Skin epidermis (tissue), 12 donors: ENCODE measurements around the gene KSR2.

Experiments
- H3K27ac ChIP-seq, 21 experiments: fragments of 200-600 bp; sonication (generic) in 11 of 21; one replicate each; pipeline ENCODE4 v1.5.0; 2020; ENCODE audit warnings: mild to moderate bottlenecking in 3 of 21, inconsistent platforms in 2 of 21, moderate library complexity in 2 of 21
- H3K4me3 ChIP-seq, 7 experiments: fragments of 200-600 bp; sonication (generic) in 2 of 7; one replicate each; pipeline ENCODE4 v1.5.0; 2020; ENCODE audit warnings: inconsistent platforms in 2 of 7, mild to moderate bottlenecking in 2 of 7, moderate library complexity in 1 of 7

The KSR2 gene

GRCh38 chr12:117457189-117457588 lies 511.6 kb downstream of the KSR2 start:
- H3K4me3 ChIP-seq = no peak overlapping the region
- H3K27ac ChIP-seq = no peak overlapping the region

GRCh38 chr12:117456076-117456475 lies 512.7 kb downstream of the KSR2 start:
- H3K27ac ChIP-seq = no peak overlapping the region
- no peak overlapping the region for H3K4me3 ChIP-seq

GRCh38 chr12:117453961-117454360 lies 514.8 kb downstream of the KSR2 start:
- Histone ChIP-seq H3K4me3 (no peak overlapping the region), H3K27ac (no peak overlapping the region)

- Histone ChIP-seq H3K27ac (no peak overlapping the region), H3K4me3 (no peak overlapping the region)
Measured at GRCh38 chr12:117452112-117452511, 516.7 kb downstream of the KSR2 start.

- Histone ChIP-seq H3K4me3 (no peak overlapping the region), H3K27ac (no peak overlapping the region)
Measured at GRCh38 chr12:117450209-117450608, 518.6 kb downstream of the KSR2 start.

GRCh38 chr12:117447665-117448366 lies 521.0 kb downstream of the KSR2 start:
- no peak overlapping the region for H3K27ac ChIP-seq

GRCh38 chr12:117444781-117445180 lies 524.0 kb downstream of the KSR2 start:
- H3K4me3 ChIP-seq = no peak overlapping the region
- no peak overlapping the region for H3K27ac ChIP-seq

More at GRCh38 chr12:117447665-117448366, 521.0 kb downstream of the KSR2 start:
- no peak overlapping the region for H3K4me3 ChIP-seq

GRCh38 chr12:117441751-117442150 lies 527.0 kb downstream of the KSR2 start:
- no peak overlapping the region for H3K27ac ChIP-seq
- no peak overlapping the region for H3K4me3 ChIP-seq

GRCh38 chr12:117440384-117440783 lies 528.4 kb downstream of the KSR2 start:
- Histone ChIP-seq H3K4me3 (no peak overlapping the region), H3K27ac (no peak overlapping the region)

GRCh38 chr12:117439531-117440001 lies 529.2 kb downstream of the KSR2 start:
- no peak overlapping the region for H3K4me3 ChIP-seq
- no peak overlapping the region for H3K27ac ChIP-seq

- Histone ChIP-seq H3K4me3 (no peak overlapping the region), H3K27ac (no peak overlapping the region)
Measured at GRCh38 chr12:117438809-117439208, 530.0 kb downstream of the KSR2 start.

- H3K27ac ChIP-seq = no peak overlapping the region
Measured at GRCh38 chr12:117437516-117438255, 531.1 kb downstream of the KSR2 start.

GRCh38 chr12:117433878-117434277 lies 534.9 kb downstream of the KSR2 start:
- no peak overlapping the region for H3K27ac ChIP-seq
- no peak overlapping the region for H3K4me3 ChIP-seq

More at GRCh38 chr12:117437516-117438255, 531.1 kb downstream of the KSR2 start:
- no peak overlapping the region for H3K4me3 ChIP-seq

GRCh38 chr12:117430246-117430645 lies 538.5 kb downstream of the KSR2 start:
- Histone ChIP-seq H3K4me3 (no peak overlapping the region), H3K27ac (no peak overlapping the region)

- Histone ChIP-seq H3K27ac (no peak overlapping the region), H3K4me3 (no peak overlapping the region)
Measured at GRCh38 chr12:117427211-117427610, 541.6 kb downstream of the KSR2 start.

GRCh38 chr12:117421987-117422386 lies 546.8 kb downstream of the KSR2 start:
- H3K27ac ChIP-seq = no peak overlapping the region
- no peak overlapping the region for H3K4me3 ChIP-seq

GRCh38 chr12:117421068-117421752 lies 547.6 kb downstream of the KSR2 start:
- Histone ChIP-seq H3K4me3 (no peak overlapping the region), H3K27ac (no peak overlapping the region)

GRCh38 chr12:117417004-117417403 lies 551.8 kb downstream of the KSR2 start:
- Histone ChIP-seq H3K4me3 (no peak overlapping the region), H3K27ac (no peak overlapping the region)

- Histone ChIP-seq H3K4me3 (no peak overlapping the region), H3K27ac (no peak overlapping the region)
Measured at GRCh38 chr12:117412465-117413188, 556.2 kb downstream of the KSR2 start.

GRCh38 chr12:117409286-117409685 lies 559.5 kb downstream of the KSR2 start:
- no peak overlapping the region for H3K4me3 ChIP-seq

More at GRCh38 chr12:117409286-117409685, 559.5 kb downstream of the KSR2 start:
- H3K27ac ChIP-seq = no peak overlapping the region
